M059J (cell line): ENCODE data around the gene DMC1. TPM values are rescaled to one million over a fixed set of nuclear protein-coding genes. Genes with fewer than 3 reads are reported as not detected.
A peak's percentile ranks its signal among the peaks of the same experiment; 100 is the strongest.
"Not testable (repeated sequence)": the region's sequence is repeated elsewhere in the genome, so short reads cannot be mapped to it uniquely, and the experiment has no call there.

Source experiments
- DNase-seq: peaks from one replicate; pipeline ENCODE4 v3.0.0-alpha.2; 2012; ENCODE audit warnings: low read depth
- total RNA-seq: library from RNA; depleted of rRNA; stranded (reverse); fragments of >200 nt; shearing (Covaris generic); gene quantifications from 2 replicates; pipeline ENCODE4 v1.2.3, GENCODE V29; 2014; rRNA removed

Gene DMC1
- total RNA-seq = 0.10 TPM in 1 of 2 replicates, not detected in the other

- peak; percentile 58 for DNase-seq
These were observed at the start of gene DMC1 for GRCh38 chr22:38569972-38570778. Gene DMC1 (minus strand): TSS chr22:38570183. CDS start chr22:38568256, 1,927 bp downstream.

- DNase-seq = peak; percentile 6
These were observed 48.7 kb upstream of the DMC1 start for GRCh38 chr22:38618682-38619081.

GRCh38 chr22:38618258-38618657 is 48.3 kb upstream of the DMC1 start:
- no peak for DNase-seq

- DNase-seq = not testable (repeated sequence)
These were observed 45.1 kb upstream of the DMC1 start for GRCh38 chr22:38615064-38615405.

- DNase-seq = no peak
These were observed 44.5 kb upstream of the DMC1 start for GRCh38 chr22:38614332-38615063.

GRCh38 chr22:38613588-38613987 is 43.6 kb upstream of the DMC1 start:
- DNase-seq = no peak

- DNase-seq = no peak
These were observed 42.4 kb upstream of the DMC1 start for GRCh38 chr22:38612217-38613006.

GRCh38 chr22:38611559-38611958 is 41.6 kb upstream of the DMC1 start:
- DNase-seq = no peak

- no peak for DNase-seq
These were observed 40.3 kb upstream of the DMC1 start for GRCh38 chr22:38610234-38610633.

- no peak for DNase-seq
These were observed 39.2 kb upstream of the DMC1 start for GRCh38 chr22:38608992-38609750.

GRCh38 chr22:38607680-38608079 is 37.7 kb upstream of the DMC1 start:
- DNase-seq = no peak

GRCh38 chr22:38602166-38602565 is 32.2 kb upstream of the DMC1 start:
- no peak for DNase-seq

GRCh38 chr22:38601221-38601764 is 31.3 kb upstream of the DMC1 start:
- no peak for DNase-seq

- DNase-seq = no peak
These were observed 29.5 kb upstream of the DMC1 start for GRCh38 chr22:38599466-38599865.

GRCh38 chr22:38582923-38583322 is 12.9 kb upstream of the DMC1 start:
- not testable (repeated sequence) for DNase-seq

GRCh38 chr22:38578505-38578904 is 8.5 kb upstream of the DMC1 start:
- DNase-seq = no peak

GRCh38 chr22:38572065-38572464 is 2.1 kb upstream of the DMC1 start:
- DNase-seq = peak; percentile 51

GRCh38 chr22:38570779-38571364 is 889 bp upstream of the DMC1 start:
- DNase-seq = peak; percentile 31

GRCh38 chr22:38569181-38569971 is 607 bp downstream of the DMC1 start:
- no peak for DNase-seq
